ENCODE data around the gene IGF2R.
"Not testable (repeated sequence)": the region's sequence is repeated elsewhere in the genome, so short reads cannot be mapped to it uniquely, and the experiment has no call there.

Gene IGF2R

GRCh38 chr6:160078883-160079685 is 110.2 kb downstream of the IGF2R start:
- FAIRE-seq, result no peak

- FAIRE-seq, result no peak
Observed at GRCh38 chr6:160079686-160080043, 110.8 kb downstream of the IGF2R start.

- FAIRE-seq, result no peak
Observed at GRCh38 chr6:160080097-160080496, 111.2 kb downstream of the IGF2R start.

DNA sequence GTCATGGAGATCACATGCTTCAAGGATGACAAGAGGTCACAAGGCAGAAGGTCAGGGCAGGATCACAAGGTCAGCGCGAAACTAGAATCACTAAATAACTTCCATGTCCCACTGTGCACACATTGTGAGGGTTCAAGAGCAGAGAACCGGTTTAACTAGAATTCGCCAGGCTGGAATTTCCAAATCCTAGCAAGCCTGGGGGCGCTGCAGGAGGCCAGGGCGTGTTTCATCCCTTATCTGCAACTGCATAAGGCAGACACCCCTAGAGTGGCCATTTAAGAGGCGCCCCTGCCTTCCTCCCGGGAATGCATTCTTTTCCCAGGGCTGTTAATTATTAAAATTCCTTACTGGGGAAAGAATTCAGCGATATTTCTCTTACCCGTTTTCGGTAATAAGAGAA is 112.5 kb downstream of the IGF2R start:
- no peak for FAIRE-seq

DNA sequence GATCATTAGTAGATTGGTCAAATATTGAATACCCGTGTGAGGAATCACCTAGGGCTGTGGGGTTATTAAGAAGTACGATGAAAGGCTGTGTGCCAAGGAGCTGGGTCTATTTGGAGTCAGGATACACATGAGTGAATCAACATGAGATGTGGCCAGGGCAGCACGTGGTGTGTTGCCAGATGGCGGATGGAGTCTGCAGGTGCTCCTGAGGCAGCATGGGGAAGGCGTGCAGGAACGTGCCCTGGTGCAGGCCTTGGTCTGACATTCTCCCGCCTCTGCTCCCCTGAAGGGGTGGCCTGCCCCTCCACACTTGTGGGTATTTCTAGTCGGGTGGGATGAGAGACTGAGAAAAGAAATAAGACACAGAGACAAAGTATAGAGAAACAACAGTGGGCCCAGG is 113.7 kb downstream of the IGF2R start:
- no peak for FAIRE-seq

- FAIRE-seq, result no peak
Observed at GRCh38 chr6:160084198-160084776, 115.4 kb downstream of the IGF2R start.

DNA sequence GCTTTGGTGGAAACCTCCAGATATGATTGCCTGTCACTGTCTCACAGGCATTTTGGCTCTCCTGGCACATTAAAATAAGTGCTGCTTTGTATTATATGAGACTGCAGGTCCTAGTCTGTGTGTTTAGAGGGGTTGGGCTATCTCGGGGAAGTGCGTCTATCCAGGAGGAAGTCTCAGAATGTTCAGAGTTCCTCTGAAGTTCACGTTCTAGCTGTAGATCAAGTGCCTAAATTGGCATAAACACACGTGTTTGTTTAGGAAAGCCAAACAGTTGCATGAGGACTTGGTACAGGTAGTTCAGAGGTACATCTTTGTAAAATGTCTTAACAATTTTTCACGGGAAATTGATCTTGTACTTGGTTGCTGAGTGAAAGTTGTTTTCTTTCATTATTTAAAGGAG is 116.3 kb downstream of the IGF2R start:
- no peak for FAIRE-seq

GRCh38 chr6:160085713-160086505 is 117.0 kb downstream of the IGF2R start:
- FAIRE-seq, result no peak

DNA sequence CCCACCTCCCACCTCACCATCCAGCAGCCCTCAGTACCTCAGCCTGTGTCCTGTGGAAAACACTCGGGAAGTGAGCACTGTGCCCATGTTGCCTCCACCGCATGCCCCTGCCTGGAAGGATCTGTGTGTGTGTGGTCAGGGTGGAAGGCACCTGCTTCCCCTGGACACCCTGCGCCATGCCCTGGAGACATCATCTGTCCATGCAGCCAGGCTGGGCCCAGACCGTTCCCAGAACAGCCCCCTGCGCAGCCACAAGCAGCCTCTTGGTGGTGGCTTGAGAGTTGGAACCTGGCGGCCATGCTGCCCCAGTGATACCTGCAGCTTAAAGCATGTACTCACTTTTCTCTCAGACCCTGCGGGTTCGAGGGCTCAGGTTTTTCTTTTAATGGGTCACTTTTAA is 117.9 kb downstream of the IGF2R start:
- no peak for FAIRE-seq

- FAIRE-seq, result peak; percentile 67
Observed at GRCh38 chr6:160088069-160088783, 119.3 kb downstream of the IGF2R start.

DNA sequence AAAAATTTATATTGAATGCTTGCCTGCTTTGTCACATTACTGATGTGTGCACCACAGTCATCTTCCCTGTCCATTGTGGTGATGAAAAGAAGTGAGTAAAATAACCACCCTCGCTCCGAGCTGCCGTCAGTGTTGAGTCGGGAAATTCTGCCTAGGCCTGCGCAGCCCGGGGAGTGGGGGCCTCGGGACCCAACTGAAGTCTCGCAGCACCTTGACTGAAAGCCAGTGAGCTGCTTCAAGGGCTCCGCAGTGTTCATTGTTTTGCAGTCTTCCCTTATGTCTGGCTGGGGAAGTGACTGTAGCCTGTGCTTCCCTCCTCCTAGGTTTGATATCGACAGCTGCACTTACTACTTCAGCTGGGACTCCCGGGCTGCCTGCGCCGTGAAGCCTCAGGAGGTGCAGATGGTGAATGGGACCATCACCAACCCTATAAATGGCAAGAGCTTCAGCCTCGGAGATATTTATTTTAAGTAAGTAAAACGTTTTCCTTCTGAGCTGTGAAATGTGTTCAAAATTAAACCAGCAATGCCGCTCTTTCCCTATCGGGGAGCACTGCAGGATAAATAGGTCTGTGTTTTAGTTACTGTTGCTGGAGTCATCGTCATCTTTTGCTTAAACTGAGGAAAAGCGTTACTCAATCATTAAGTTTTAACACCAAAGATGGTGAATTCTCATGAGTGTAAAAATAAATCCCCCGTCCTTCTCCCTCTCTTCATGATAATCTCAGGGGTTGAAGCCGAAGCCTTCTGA is 120.1 kb downstream of the IGF2R start:
- FAIRE-seq, result no peak

DNA sequence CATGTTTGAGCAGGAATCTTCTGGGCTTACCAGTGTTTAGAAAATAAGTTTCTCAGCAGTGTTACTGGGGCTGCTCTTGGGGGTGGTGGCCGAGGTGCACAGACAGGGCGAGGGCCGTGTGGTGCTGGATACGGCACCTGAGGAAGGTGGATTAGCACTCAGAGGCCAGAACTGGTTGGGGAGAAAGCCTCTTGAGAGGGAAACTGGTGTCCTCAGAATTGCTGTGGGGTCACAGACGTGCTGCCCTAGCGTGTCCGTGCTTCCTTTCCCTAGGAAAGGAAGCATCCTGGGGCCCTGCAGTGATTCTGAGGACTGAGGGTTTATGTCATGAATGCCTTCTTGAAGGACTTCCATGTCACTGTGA is 120.6 kb downstream of the IGF2R start:
- FAIRE-seq, result no peak

DNA sequence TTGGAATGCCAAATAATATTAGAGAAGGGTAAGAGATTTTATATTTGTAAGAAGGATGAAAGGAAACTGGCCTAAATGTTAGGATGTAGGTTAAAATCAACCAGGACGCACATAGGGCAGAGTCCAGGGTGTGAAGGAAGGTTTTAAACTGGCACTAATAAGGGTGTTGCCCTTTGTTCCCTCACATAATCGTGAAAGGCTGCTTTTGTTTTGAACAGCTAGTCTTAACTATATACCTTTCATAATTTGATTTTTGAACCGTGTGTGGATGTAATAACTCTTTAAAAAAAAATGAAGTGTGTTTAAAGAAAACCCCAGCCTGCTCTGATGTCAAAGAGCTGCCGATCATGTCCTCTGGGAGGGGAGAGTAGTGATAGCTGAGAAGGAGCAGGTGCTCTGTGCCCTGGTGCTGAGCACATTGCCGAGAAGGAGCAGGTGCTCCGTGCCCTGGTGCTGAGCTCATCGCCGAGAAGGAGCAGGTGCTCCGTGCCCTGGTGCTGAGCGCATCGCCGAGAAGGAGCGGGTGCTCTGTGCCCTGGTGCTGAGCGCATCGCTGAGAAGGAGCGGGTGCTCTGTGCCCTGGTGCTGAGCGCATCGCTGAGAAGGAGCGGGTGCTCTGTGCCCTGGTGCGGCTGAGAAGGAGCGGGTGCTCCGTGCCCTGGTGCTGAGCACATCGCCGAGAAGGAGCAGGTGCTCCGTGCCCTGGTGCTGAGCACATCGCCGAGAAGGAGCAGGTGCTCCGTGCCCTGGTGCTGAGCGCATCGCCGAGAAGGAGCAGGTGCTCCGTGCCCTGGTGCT is 121.8 kb downstream of the IGF2R start:
- FAIRE-seq, result not testable (repeated sequence)

GRCh38 chr6:160092176-160092575 is 123.3 kb downstream of the IGF2R start:
- FAIRE-seq, result not testable (repeated sequence)

GRCh38 chr6:160092602-160093001 is 123.7 kb downstream of the IGF2R start:
- FAIRE-seq, result no peak

GRCh38 chr6:160093061-160093460 is 124.2 kb downstream of the IGF2R start:
- no peak for FAIRE-seq

DNA sequence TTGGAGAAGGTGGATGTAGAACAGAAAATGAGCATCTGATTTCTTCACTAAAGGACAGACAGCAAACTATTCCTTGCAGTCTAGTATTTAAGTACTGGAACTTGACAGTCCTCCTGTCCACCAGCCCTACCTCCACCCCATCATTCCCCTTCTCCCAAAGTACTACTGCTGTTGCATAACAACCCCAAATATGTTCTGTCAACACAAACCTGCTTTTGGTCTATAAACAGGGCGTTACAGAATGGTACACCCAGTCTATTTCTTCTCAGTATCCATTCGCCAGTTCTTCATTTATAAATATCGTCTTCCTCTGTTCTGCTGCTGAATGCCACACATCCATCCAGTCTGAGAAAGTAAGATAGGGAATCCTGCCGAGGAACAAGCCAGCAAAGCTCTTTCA is 125.1 kb downstream of the IGF2R start:
- no peak for FAIRE-seq

DNA sequence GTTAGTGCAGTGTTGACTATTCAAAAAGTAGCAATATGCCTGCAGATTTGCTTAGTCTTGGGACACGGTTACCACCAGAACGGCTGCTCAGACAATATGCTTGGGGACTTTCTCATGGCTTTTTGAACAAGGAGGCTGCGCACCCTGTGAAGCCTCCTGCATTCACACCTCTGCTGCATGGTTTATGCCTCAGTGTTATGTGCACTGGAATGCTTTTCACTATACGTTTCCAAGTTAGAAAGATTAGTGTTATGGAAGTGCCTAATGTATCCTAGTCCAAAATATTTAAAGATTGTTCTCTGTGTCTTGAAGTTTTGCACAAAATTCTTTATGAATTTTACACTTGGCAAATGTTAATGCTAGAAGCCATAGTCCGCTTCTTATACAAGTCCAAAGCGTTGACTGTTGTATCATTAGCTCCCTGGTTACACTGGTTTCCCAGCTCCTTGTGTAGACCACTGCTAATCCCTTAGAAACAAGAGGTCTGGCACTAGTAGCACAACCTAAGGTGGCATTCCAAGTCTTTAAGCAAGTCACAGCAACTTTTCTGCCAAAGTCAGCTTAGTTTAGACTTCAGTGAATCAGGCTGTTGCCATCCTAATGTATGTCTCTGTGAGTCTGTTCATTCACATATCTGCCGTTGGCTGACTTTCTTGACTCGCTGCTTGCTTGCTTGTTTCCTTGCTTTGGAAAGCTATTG is 126.4 kb downstream of the IGF2R start:
- FAIRE-seq, result no peak

GRCh38 chr6:160101277-160102205 is 132.7 kb downstream of the IGF2R start:
- FAIRE-seq, result no peak

DNA sequence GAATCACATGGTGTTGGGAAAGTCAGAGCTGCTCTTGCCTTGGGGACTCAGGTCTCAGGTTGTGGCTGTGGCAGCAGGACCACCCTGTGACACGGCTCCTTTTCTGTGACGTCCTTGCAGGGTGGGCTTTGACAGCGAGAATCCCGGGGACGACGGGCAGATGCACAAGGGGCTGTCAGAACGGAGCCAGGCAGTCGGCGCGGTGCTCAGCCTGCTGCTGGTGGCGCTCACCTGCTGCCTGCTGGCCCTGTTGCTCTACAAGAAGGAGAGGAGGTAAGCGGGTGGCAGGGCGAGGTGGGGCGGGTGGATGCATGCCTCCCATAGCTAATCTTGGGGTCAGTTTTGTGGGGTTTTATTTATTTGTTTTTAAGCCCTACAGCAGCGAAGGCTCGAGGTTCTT is 133.5 kb downstream of the IGF2R start:
- no peak for FAIRE-seq

Data from A204.1 (cell line).